HG03439 (cell line): ENCODE data around the gene SLFNL1.

Experiments used
- ATAC-seq: cut with Tn5 transposase; IDR thresholded peaks from one replicate; pipeline ENCODE4 v1.9.1; 2021; ENCODE audit warnings: mild to moderate bottlenecking, moderate library complexity; ENCODE audit not compliant: unreplicated experiment

SLFNL1 gene

DNA sequence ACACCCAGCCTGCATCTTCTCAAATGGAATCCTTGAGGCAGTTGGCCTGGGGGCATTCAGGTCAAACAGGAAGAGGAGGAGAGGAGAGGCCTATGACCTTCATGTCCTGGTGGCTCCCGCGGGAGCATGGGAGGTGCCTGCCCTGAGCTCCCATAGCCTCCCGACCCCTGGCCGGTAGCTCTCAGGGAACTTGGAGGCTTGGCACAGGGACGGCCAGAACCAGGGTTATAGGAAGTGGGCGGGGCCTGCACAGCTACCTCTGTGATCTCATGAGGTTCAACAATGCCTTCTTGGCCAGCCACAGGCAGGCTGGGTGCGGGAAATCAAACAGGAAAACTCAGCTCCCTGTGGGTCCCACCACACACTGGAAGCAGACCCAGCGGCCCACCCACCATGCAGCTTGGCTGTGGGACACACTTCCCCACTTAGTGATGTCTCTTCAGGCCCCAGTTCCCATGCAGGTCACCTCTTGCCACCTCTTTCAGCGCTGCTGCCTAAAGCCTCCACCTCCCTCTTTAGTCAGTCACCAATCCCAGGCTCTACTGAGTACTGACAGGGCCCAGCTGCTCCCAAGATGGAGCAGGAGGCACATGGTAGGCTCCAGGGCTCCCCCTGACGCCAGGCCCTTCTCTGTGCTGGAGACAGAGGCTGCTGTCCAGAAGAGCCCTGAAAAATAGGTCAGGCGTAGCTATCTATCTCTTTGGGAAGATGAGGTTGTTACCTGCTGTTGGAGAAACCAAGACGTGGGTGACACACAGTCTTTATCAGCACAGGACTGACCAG is at the start of gene SLFNL1:
TSS of gene SLFNL1 (minus strand) at position 200 of the 783 bp plus-strand sequence. CDS start 1,065 bp downstream, outside the sequence.
- ATAC-seq = no peak

- ATAC-seq = no peak
Observed at GRCh38 chr1:41056907-41057306, 35.4 kb upstream of the SLFNL1 start.

- no peak for ATAC-seq
Observed at GRCh38 chr1:41053316-41053715, 31.8 kb upstream of the SLFNL1 start.

DNA sequence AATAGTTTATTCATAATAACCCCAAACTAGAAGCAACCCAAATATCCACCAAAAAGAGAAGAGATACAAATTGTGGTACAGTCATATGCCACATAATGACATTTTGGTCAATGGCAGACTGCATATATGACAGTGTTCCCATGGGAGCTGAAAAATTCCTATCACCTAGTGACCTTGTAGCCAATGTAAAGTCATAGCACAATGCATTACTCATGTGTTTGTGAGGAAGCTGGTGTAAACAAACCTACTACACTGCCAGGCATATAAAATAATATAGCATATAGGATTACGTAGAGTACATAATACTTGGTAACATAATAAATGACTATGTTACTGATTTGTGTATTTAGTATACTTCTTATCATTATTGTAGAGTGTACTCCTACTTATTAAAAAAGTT is 29.5 kb upstream of the SLFNL1 start:
- no peak for ATAC-seq

- ATAC-seq = no peak
Observed at GRCh38 chr1:41048540-41048939, 27.0 kb upstream of the SLFNL1 start.

- no peak for ATAC-seq
Observed at GRCh38 chr1:41046347-41046775, 24.8 kb upstream of the SLFNL1 start.

DNA sequence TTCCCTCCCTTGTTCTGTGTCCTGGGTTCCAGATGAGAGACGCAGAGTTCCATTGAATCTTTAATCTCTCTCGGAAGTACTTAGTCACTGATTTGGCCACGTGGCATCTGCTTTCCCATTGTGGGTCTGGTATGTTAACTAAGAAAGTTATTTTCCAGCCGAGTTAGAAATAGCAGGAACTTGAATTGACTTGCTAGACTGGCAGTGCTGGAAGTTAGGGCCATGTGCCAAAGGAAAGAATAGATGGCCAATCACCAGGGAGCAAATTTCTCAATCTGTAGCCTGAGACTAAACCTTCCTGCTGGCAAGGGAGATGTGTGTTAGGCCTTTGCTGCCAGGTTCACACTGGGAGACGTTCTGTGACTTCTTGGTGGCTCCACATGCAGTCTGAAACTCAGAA is 24.2 kb upstream of the SLFNL1 start:
- ATAC-seq = no peak

DNA sequence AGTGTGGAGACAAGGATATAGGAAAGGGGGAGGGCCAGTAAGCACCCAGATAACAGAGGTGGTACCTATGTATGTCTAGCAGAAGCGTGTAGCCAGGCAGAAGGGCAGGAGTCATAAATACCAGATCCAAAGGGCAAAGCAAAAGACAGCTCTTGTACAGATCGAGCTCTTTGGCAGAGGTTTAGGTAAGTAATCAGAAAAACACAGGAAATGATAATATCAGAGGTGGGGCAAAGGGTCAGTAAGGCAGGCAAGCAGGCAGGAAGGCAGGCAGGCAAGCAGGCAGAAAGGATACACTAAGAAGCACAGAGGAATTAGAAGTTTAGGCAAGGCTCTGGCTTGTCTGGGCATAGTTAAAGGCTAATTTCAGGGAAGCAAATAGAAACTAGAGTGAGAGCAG is 22.7 kb upstream of the SLFNL1 start:
- no peak for ATAC-seq

DNA sequence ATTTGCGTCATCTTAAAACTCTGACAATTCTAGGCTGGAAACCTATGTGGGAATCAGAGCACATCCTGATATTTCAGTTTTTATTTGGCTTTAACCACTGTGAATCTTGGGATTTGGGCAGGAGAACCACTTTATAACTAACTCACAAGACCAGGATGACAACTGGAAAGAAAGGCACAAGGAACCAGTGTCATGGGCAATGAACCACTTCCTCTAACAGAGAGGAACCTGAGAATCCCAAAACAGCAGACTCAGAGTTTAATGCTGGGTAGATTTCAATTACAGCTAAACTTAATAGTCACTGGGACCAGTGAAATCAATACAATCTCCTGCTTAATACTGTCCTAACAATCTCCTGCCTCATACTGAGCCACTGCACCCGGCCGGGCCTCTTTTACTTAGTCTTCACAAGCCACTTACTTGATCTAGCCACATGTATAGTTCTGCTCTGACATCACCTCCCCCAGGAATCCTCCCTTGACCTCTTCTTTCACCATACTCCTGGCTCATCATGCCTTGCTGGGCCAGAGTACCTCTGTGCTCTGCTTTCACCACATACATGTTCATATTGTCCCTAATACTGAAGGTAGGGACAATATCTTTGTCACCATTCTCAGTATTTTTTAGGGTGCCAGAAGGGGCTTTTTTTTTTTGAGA is 20.2 kb upstream of the SLFNL1 start:
- no peak for ATAC-seq

DNA sequence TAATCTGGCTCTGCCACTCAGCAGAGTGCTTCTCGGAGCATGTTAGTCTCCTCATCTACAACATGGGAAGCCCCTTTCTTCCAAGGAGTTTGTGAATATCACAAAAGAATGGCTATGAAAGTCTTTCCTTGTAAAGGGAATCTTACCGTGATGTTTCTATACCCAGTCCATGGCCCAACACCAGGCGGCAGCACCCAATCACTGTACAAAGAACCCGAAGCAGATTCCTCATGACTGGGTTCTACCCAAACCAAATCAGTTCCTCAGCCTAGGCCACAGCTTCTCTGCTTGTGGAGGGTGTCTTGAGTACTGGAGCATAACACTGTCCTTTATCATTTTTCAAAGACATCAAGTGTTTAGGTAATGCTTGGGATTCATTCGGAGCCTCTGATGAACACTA is 16.6 kb upstream of the SLFNL1 start:
- no peak for ATAC-seq

- ATAC-seq = no peak
Observed at GRCh38 chr1:41037116-41037903, 15.8 kb upstream of the SLFNL1 start.

GRCh38 chr1:41033272-41033671 is 11.7 kb upstream of the SLFNL1 start:
- no peak for ATAC-seq

GRCh38 chr1:41032147-41032546 is 10.6 kb upstream of the SLFNL1 start:
- no peak for ATAC-seq

DNA sequence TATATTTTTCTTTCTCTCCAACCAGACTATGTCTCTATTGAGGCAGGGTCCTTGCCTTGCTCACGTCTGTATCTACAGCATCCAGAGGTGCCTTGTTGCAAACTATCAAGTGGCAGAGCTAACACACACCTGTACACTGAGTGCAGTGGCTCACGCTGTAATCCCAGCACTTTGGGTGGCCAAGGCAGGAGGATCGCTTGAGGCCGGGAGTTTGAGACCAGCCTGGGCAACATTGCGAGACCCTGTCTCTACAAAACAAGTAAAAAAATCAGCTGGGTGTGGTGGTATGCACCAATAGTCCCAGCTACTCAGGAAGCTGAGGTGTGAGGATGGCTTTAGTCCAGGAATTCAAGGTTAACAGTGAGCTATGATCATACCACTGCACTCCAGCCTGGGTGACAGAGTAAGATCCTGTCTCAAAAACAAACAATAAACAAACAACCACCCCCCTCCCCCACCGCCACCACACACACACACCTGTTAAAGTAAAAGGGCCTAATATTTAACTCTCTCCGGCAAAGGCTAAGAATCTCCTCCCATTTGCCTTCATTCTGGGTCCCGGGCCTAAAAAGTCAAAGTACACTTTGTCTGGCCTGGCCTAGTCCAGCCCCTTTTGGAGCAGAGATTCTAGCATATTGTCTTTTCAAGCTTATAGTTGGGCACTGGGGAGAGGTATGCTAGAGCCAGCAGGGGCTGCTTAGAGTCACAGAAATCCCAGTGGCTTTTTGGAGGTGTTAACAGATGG is 9.5 kb upstream of the SLFNL1 start:
- no peak for ATAC-seq

DNA sequence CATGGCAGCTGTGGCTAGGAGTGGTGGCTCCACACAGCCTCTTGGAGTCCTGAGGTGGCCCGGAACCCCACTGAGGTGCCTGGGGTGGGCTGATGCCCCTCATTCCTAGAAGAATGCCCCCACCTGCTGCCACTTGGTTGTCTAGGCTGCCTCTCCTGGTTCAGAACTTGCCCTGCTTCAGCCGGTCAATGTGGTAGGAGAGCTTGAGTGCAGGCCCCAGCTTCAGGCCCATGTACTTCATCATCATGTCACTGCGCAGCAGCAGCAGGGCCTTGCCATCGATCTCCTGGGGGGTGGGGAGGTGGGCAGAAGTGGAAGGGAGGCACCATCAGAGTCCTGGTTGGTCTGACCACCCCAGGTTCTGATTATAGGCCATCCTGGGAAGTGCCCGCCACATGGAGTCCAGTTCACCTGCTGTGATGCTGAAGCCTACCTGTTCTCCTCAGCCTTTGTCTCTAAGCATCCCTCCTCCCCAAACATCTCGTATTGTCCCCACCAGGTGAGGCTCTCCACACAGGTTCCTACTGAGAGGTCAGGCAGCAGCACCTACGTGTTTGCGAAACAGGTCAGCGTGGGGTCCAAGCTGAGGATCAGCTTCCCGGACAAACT is 6.6 kb upstream of the SLFNL1 start:
- no peak for ATAC-seq

GRCh38 chr1:41025979-41026819 is 4.7 kb upstream of the SLFNL1 start:
- ATAC-seq = no peak

DNA sequence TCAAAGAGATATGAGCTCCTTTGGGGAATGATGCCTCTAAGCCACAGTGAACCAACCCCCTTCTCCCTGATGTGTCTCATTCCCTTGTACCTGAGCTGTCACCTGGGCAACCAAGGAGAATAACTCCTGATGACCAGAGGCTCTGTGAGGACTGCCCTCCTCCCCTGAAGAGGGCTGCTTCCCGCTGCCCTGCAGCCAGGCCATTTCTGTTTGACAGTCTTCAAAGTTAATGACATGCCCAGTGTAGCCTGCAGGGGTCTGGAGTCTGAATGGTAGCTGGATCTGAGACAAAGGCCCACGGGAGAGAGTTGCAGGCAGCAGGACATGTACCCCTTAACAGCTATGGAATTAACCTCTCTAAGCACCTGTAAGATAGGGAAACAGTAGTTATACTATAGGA is 3.4 kb upstream of the SLFNL1 start:
- no peak for ATAC-seq

DNA sequence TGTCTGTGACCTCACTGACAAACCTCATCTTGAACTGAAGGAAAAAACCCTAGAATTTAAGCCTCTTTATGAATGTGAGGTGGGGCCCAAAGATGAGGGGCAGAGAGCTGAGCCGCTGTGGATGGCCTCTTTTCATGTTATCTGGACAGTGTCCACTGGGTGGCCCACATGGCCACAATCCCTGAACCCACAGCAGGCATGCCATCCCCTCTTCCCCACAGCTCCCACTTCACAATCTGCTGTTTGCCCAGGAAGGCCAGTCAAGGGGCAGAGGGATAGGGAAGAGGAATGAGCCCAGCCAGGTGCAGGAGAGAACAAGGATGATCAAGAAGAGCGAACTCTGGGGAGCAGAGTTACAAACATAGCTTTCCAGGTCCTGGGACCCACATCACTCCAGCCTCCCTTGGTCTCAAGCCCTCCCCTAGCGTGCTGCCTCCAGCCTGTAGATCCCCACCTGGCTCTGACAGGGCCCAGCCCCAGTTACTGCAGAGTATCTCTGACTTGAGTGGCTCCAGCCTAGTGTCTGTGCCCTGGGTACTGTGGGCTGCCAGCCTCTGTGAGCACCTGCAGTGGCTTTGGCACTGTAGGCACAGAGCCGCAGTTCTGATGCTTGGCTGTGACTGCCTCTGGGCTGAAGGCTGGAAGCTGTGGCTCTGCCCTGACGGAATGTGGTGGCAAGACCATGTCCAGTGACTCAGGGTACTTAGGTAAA is 1.9 kb upstream of the SLFNL1 start:
- ATAC-seq = no peak

- ATAC-seq = no peak
Observed at GRCh38 chr1:41022424-41022823, 899 bp upstream of the SLFNL1 start.
